Tibial artery (tissue), 4 donors: ENCODE data around the gene HPS1.

Experiments used
- DNase-seq, 2 donors: peaks; one replicate each; pipeline ENCODE4 v3.0.0-alpha.2; 2019
- H3K27ac ChIP-seq, 2 donors: fragments of 200-600 bp; sonication (generic) in 1 of 2; 1 replicate in 1 of 2; 2 replicates in 1 of 2; pipeline ENCODE4 v1.5.1; 2018 to 2019; ENCODE audit warnings: mild to moderate bottlenecking in 1 of 2
- H3K27me3 ChIP-seq, 2 donors: fragments of 200-600 bp; sonication (generic) in 1 of 2; one replicate each; pipeline versions ENCODE4 v1.5.1 to v1.6.0; 2016 to 2019
- H3K36me3 ChIP-seq, 3 donors: fragments of 200-600 bp; sonication (generic) in 2 of 3; one replicate each; pipeline ENCODE4 v1.5.1; 2016 to 2019; ENCODE audit warnings: mild to moderate bottlenecking in 2 of 3
- H3K4me1 ChIP-seq, 4 donors: fragments of 200-600 bp; sonication (generic) in 2 of 4; 1 replicate in 3 of 4; 2 replicates in 1 of 4; pipeline ENCODE4 v1.5.1; 2016 to 2019
- H3K4me3 ChIP-seq, 2 donors: fragments of 200-600 bp; sonication (generic) in 1 of 2; 1 replicate in 1 of 2; 2 replicates in 1 of 2; pipeline ENCODE4 v1.5.1; 2018 to 2019; ENCODE audit warnings: mild to moderate bottlenecking in 2 of 2
- H3K9me3 ChIP-seq, 3 donors: fragments of 200-600 bp; sonication (generic) in 1 of 3; one replicate each; pipeline ENCODE4 v1.5.1; 2016 to 2019
- intact Hi-C: fragments of 100-400 bp; cut with DNase I; formaldehyde crosslinking; loops from one replicate; pipeline ENCODE4 v1.15.0; 2023; ENCODE audit warnings: low total_unique reads
- TF ChIP-seq, protein P1 (sequence below), 2 experiments: fragments of 200-600 bp in 1 of 2; fragments of 450-650 bp in 1 of 2; IDR thresholded peaks; one replicate each; pipeline ENCODE4 v1.5.1; 2017 to 2019; ENCODE audit warnings: antibody characterized with exemption in 2 of 2, mild to moderate bottlenecking in 1 of 2, moderate library complexity in 1 of 2

The HPS1 gene

DNA sequence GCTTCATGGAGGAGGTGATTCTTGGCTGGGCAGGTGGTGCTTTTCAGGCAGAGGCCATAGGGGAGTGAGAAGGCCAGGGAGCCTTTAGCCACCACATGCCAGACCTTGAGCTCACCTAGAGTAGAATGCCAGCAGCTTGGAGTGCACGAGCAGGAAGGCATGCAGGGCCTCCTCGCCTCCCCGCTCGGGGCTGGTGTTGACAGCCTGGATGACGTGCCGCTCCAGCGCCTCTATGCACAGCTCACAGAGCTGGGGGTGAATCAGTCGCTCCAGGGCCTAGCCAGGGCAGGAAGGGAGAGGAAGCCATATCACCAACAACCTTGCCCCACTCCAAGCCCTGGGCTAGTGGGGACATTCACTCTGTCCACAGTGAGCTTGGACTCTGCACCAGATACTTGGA lies 15.7 kb downstream of the HPS1 start:
- Histone ChIP-seq H3K4me1 (no peaks in the 10 kb centered on the region), H3K27ac (no peak overlapping the region), H3K4me3 (no peak overlapping the region), H3K9me3 (no peaks in the 10 kb centered on the region), H3K36me3 (peaks cover 77 to 95% (median 90%) of the 10 kb centered on the region in 3 donors), H3K27me3 (no peaks in the 10 kb centered on the region)
- TF ChIP-seq, protein P1, sequence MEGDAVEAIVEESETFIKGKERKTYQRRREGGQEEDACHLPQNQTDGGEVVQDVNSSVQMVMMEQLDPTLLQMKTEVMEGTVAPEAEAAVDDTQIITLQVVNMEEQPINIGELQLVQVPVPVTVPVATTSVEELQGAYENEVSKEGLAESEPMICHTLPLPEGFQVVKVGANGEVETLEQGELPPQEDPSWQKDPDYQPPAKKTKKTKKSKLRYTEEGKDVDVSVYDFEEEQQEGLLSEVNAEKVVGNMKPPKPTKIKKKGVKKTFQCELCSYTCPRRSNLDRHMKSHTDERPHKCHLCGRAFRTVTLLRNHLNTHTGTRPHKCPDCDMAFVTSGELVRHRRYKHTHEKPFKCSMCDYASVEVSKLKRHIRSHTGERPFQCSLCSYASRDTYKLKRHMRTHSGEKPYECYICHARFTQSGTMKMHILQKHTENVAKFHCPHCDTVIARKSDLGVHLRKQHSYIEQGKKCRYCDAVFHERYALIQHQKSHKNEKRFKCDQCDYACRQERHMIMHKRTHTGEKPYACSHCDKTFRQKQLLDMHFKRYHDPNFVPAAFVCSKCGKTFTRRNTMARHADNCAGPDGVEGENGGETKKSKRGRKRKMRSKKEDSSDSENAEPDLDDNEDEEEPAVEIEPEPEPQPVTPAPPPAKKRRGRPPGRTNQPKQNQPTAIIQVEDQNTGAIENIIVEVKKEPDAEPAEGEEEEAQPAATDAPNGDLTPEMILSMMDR (IDR thresholded peaks at IDR 0.05): no peak
- intact Hi-C loops: no loop called here
- DNase-seq: no peak

DNA sequence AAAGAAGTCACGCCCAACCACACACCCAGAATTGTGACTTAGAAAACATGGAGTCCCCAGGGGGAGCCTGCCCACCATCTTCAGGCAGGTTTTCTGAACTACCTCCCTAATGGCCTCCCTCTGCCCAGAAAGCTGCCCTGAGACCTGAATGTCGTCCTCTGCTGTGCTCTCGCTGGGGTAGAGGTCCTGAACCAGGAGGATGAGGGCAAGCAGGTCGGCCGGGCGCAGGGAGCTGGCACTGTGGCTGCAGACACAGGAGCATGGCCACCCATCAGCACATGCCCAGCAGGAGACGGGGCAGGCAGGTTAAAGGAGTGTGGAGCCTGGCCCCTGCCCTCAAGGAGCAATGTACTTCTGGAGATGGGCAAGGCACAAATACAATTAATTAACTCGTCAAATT lies 16.3 kb downstream of the HPS1 start:
- TF ChIP-seq, protein P1 (IDR thresholded peaks at IDR 0.05): no peak
- Histone ChIP-seq H3K36me3 (peaks cover 74 to 97% (median 87%) of the 10 kb centered on the region in 3 donors), H3K9me3 (no peaks in the 10 kb centered on the region), H3K27me3 (no peaks in the 10 kb centered on the region), H3K27ac (no peak overlapping the region), H3K4me3 (no peak overlapping the region), H3K4me1 (no peaks in the 10 kb centered on the region)
- DNase-seq: no peak
- intact Hi-C loops: no loop called here

DNA sequence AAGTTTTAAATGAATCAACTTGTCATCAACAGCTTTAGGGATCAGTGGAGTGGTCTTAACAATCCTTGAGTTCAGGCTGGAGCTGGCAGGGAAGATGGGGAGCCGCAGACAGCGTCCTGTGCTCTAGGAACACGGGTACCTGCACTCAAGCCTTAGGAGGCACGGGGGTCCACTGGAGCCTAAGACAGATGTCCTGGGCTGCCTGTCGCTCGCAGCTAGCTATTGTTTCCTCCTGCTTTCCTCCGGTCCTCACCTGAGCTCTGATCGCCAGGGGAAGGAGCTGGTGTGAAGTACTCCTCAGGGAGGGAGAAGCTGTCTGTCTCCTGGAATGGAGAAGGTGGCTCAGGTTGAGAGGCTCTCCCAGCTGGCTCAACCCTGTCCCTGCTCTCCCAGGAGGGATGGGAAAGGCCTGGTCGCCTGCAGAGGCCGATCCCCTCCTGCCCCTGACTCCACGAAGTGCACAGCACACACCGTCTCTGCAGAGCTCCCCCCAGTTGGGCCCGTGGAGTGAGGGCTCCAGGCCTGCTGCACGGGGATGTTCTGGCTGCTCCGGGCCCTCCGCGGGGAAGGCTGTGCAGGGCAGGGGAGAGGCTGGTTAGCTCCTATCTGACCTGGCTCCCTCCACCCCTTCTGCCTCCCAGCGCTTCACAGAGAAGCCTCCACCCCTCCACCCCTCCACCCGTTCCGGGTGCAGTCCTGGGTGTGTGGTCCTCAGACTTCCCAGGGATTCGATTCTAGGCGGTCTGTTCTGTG lies 17.2 kb downstream of the HPS1 start:
- Histone ChIP-seq H3K36me3 (peaks cover 64 to 97% (median 83%) of the 10 kb centered on the region in 3 donors), H3K9me3 (no peaks in the 10 kb centered on the region), H3K4me1 (no peaks in the 10 kb centered on the region), H3K27ac (no peak overlapping the region), H3K27me3 (no peaks in the 10 kb centered on the region), H3K4me3 (no peak overlapping the region)
- TF ChIP-seq, protein P1 (IDR thresholded peaks at IDR 0.05): no peak
- intact Hi-C loops: no loop called here
- no peak for DNase-seq

DNA sequence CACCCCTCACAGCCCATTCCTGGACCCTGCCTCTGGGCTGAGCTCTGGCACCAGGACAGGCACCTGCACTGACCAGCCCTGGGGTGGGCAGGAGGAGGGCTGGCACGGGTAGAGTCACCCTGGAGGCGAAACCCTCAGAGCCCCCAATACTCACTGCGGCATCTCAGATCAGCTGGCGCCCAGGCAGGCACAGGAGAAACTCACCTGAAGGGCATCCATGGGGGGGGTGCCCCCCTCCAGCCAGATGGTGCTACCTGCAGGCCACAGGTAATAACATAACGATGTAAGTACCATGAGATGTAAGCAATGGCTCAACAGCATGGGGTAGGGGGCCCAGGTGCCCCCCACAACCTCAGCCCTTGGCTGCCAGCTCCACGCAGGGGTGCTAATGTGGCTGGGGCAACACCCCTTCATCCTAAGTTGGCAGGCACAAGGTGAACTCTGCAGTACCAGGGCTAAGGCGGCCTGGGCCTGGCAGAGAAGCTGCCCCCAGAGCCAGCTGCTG lies 19.7 kb downstream of the HPS1 start:
- Histone ChIP-seq H3K4me1 (no peaks in the 10 kb centered on the region), H3K27ac (no peak overlapping the region), H3K9me3 (no peaks in the 10 kb centered on the region), H3K36me3 (peaks cover 46 to 97% (median 82%) of the 10 kb centered on the region in 3 donors), H3K27me3 (no peaks in the 10 kb centered on the region), H3K4me3 (no peak overlapping the region)
- TF ChIP-seq, protein P1 (IDR thresholded peaks at IDR 0.05): no peak
- intact Hi-C loops: no loop called here
- no peak for DNase-seq

DNA sequence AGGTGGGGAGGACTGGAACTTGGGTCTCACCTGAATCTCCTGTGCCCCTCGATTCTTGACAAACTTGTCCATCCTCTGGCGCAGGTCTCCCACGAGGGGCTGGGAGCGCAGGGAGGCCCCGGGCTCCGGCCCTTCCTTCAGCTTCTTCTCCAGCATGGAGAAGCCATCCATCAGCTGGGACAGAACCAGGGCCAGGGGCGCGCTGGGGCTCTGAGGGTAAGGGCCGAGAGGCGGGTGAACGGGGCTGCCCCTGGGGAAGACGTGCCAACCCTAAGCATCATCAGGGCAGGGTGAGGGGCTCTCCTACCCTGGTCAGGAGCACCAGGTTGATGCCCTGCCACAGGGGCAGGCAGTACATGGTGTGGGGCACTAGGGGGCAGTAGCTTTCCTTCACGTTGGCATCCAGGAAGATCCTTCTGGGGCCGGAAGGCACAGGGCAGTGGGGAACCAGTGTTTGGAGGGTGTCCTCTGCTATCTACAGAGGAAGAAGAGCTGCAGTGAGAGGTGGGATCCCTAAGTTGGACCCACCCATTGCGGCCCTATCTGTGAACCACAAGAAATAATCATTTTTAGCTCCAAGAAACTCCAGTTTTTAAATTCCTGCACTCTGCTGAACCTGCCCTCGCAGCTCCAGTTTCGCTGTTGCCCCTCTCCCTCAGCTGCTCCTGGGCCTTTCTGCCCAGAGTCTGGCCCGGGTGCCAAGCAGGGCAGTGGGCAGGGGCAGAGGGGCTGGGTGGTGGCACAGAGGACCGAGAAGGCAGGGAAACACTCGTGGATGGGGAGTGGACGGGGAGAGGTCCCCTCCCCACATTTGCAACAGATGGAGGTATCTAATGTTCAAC lies 21.0 kb downstream of the HPS1 start:
- no peaks in the 10 kb centered on the region for H3K27me3 ChIP-seq
- intact Hi-C loops: no loop called here
- no peak overlapping the region for H3K4me3 ChIP-seq
- no peaks in the 10 kb centered on the region for H3K9me3 ChIP-seq
- no peaks in the 10 kb centered on the region for H3K4me1 ChIP-seq
- H3K27ac ChIP-seq: no peak overlapping the region
- H3K36me3 ChIP-seq: peaks cover 32 to 97% (median 76%) of the 10 kb centered on the region in 3 donors
- TF ChIP-seq, protein P1 (IDR thresholded peaks at IDR 0.05): peak; percentile 43 to 64
- peak in 1 of 2 donors; percentile 64 for DNase-seq
